ENCODE measurements around the gene SLC4A9. TPM values are rescaled to one million over a fixed set of nuclear protein-coding genes. Genes with fewer than 3 reads are reported as not detected.

Gene SLC4A9
- total RNA-seq, 1 donor from 2014 or later: 0.86 TPM

- no peak for DNase-seq (ENCODE audit: low spot score)
These were observed 1.9 kb downstream of the SLC4A9 start for GRCh38 chr5:140361901-140362300.

- no peak for DNase-seq (ENCODE audit: low spot score)
These were observed 2.3 kb downstream of the SLC4A9 start for GRCh38 chr5:140362311-140362710.

GRCh38 chr5:140362875-140363630 is 3.1 kb downstream of the SLC4A9 start:
- DNase-seq (ENCODE audit: low spot score): peak; percentile 82

GRCh38 chr5:140363631-140364471 is 3.9 kb downstream of the SLC4A9 start:
- DNase-seq (ENCODE audit: low spot score): no peak

GRCh38 chr5:140364472-140364765 is 4.4 kb downstream of the SLC4A9 start:
- no peak for DNase-seq (ENCODE audit: low spot score)

GRCh38 chr5:140365282-140365681 is 5.3 kb downstream of the SLC4A9 start:
- no peak for DNase-seq (ENCODE audit: low spot score)

- no peak for DNase-seq (ENCODE audit: low spot score)
These were observed 5.9 kb downstream of the SLC4A9 start for GRCh38 chr5:140365941-140366340.

- no peak for DNase-seq (ENCODE audit: low spot score)
These were observed 6.7 kb downstream of the SLC4A9 start for GRCh38 chr5:140366589-140367255.

- DNase-seq (ENCODE audit: low spot score): no peak
These were observed 7.4 kb downstream of the SLC4A9 start for GRCh38 chr5:140367256-140368013.

GRCh38 chr5:140371356-140372151 is 11.6 kb downstream of the SLC4A9 start:
- DNase-seq (ENCODE audit: low spot score): no peak

- DNase-seq (ENCODE audit: low spot score): peak; percentile 64
These were observed 13.0 kb downstream of the SLC4A9 start for GRCh38 chr5:140372971-140373487.

- no peak for DNase-seq (ENCODE audit: low spot score)
These were observed 21.4 kb downstream of the SLC4A9 start for GRCh38 chr5:140381351-140381750.

GRCh38 chr5:140381972-140382371 is 22.0 kb downstream of the SLC4A9 start:
- no peak for DNase-seq (ENCODE audit: low spot score)

- no peak for DNase-seq (ENCODE audit: low spot score)
These were observed 22.9 kb downstream of the SLC4A9 start for GRCh38 chr5:140382866-140383265.

- no peak for DNase-seq (ENCODE audit: low spot score)
These were observed 23.3 kb downstream of the SLC4A9 start for GRCh38 chr5:140383300-140383699.

GRCh38 chr5:140388052-140388451 is 28.1 kb downstream of the SLC4A9 start:
- DNase-seq (ENCODE audit: low spot score): no peak

- DNase-seq (ENCODE audit: low spot score): no peak
These were observed 31.3 kb downstream of the SLC4A9 start for GRCh38 chr5:140391312-140391711.

- no peak for DNase-seq (ENCODE audit: low spot score)
These were observed 31.7 kb downstream of the SLC4A9 start for GRCh38 chr5:140391732-140392131.

GRCh38 chr5:140393738-140394137 is 33.7 kb downstream of the SLC4A9 start:
- DNase-seq (ENCODE audit: low spot score): no peak

- no peak for DNase-seq (ENCODE audit: low spot score)
These were observed 38.4 kb downstream of the SLC4A9 start for GRCh38 chr5:140398379-140398811.

Data from mucosa of gallbladder (tissue), 1 donor.